H4 (cell line): Measurements from ENCODE around the gene COL5A1. TPM values are rescaled to one million over a fixed set of nuclear protein-coding genes. Genes with fewer than 3 reads are reported as not detected.
A peak's percentile ranks its signal among the peaks of the same experiment; 100 is the strongest.

Experiments
- DNase-seq: peaks from one replicate; pipeline ENCODE4 v3.0.0-alpha.2; 2015; ENCODE audit warnings: low spot score
- total RNA-seq: library from RNA; depleted of rRNA; stranded (reverse); fragments of >200 nt; shearing (Covaris generic); gene quantifications from 2 replicates; pipeline ENCODE4 v1.2.3, GENCODE V29; 2014

Gene COL5A1
- total RNA-seq, 1 experiment from 2014 or later: 32.1 TPM

GRCh38 chr9:134606951-134607731 lies 34.5 kb upstream of the COL5A1 start:
- DNase-seq: peak; percentile 26

GRCh38 chr9:134607971-134608370 lies 33.6 kb upstream of the COL5A1 start:
- no peak for DNase-seq

GRCh38 chr9:134611046-134611445 lies 30.6 kb upstream of the COL5A1 start:
- DNase-seq: no peak

GRCh38 chr9:134612309-134612708 lies 29.3 kb upstream of the COL5A1 start:
- DNase-seq: no peak

- DNase-seq: no peak
Measured at GRCh38 chr9:134612715-134613114, 28.9 kb upstream of the COL5A1 start.

GRCh38 chr9:134614256-134614655 lies 27.3 kb upstream of the COL5A1 start:
- DNase-seq: no peak

- no peak for DNase-seq
Measured at GRCh38 chr9:134616341-134616740, 25.3 kb upstream of the COL5A1 start.

- DNase-seq: no peak
Measured at GRCh38 chr9:134617246-134617645, 24.4 kb upstream of the COL5A1 start.

GRCh38 chr9:134617836-134618162 lies 23.8 kb upstream of the COL5A1 start:
- DNase-seq: no peak

DNA sequence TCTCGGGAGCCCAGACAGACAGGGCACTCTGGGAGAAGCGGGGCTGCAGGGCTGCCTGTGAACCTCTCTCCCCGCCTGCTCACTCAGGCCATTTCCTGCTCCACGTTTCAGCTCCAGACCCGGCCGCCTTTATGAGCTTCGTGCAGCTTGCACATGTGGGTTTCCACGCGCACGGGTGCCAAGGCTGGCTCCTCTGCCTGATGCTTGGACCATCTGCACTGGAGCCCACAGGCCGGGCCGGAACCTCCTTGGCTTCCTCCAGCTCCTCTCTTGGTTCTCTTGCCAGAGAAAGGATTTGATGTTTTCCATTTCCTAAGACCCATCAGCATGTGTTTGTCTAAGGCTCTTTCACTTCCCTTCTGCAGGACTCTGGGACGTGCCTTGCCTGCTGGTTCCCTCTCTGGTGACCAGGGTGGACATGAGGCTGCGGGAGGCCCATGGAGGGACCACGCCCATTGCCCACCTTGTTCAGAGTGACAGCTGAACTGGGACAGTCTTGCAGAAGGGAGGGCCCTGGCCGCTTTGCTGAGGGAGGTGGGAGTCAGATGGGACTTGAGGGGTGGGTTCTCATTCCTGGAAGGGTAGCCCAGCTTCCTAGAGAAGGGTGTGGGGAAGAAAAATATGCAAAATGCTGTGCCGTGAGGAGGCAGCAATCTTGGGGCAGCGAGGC lies 23.3 kb upstream of the COL5A1 start:
- DNase-seq: no peak

- DNase-seq: no peak
Measured at GRCh38 chr9:134618833-134619447, 22.7 kb upstream of the COL5A1 start.

- DNase-seq: no peak
Measured at GRCh38 chr9:134619448-134619982, 22.1 kb upstream of the COL5A1 start.

- no peak for DNase-seq
Measured at GRCh38 chr9:134619983-134620661, 21.5 kb upstream of the COL5A1 start.

- DNase-seq: no peak
Measured at GRCh38 chr9:134620751-134621557, 20.6 kb upstream of the COL5A1 start.

- DNase-seq: no peak
Measured at GRCh38 chr9:134621558-134622110, 20.0 kb upstream of the COL5A1 start.

- DNase-seq: no peak
Measured at GRCh38 chr9:134622896-134623257, 18.7 kb upstream of the COL5A1 start.

DNA sequence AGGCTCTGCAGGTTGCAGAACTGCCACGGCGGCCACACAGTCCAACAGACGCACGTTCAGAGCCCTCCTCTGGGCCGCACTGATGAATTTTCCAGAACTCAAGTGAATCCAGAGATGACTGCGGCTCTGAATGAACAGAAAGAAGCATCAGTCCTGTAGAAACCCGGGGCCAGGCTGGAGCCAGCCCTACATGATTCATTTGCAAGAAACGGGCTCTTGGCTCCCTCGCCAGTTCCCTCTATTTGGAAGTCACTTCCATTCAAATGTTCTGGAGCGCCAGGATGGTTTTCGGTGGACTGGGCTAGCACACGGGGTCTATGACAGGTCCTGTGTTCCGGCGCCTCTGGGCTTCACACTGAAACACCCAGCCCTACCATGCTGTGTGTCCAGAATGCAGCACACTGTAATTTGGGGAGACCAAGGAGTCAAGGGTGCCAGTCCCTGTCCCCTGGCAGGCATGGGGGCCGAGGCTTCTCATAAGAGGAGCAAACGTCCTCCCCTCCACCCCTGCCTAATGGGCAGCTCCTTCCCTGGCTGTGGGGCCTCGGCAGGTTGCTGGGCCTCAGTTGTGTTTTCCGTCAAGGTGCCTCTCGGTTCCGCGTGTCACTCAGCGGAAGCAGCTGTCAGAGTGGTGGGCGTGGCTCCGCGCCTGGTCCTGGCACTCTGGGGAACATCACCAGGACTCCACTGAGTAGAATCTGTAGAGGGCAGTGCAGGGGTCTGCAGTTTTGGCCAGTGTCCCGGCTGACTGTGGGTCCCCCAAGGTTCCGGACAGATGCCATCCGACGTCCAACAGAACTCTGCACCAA lies 18.1 kb upstream of the COL5A1 start:
- DNase-seq: no peak

DNA sequence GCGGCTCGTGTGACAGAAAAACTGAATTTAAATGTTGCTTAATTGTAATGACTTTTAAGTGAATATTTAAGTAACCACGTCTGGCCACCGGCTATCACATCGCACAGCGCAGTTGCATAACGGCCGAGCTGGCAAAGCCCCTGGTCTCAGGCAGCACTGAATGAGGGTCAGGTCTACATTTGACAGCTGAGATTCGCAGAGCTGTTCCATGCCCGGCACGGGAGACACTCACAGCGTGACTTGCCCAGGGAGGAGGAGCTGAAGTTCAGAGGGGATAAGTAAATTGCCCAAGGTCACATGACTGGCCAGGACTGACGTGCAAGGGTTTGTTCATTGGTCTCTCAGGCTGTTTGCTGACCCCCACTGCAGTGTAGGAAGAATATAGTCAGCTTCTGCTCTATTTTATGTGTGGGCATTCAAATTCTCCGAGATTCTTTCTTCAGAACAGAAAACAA lies 17.4 kb upstream of the COL5A1 start:
- no peak for DNase-seq

DNA sequence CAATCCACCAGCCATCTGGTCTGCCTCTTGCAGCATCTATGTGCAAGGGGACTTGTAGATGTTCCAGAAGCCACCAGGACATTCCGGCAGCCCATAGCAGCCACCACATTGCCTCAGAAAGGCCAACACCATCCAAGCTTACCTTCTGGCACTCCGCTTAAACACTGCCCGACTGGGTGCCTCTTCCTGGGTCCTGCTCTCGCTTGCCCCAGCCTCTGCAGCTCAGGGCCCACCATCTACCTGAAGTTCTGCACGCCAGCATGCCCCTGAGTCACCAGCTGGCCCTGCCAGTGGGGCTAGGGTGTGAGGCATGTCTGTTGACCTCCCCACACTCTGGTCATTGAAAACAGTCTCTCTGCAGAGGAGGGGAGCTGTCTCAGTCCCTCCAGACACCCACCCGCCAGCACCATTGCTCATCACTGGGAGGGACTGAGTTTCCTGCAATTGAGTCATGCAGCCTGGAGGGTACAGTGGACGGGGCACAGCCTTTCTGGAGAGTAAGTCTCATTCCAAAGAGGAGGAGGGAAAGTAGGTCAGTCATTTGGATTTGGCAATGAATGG lies 16.9 kb upstream of the COL5A1 start:
- no peak for DNase-seq
